GM12801 (cell line): Measurements from ENCODE around the gene CCDC87.

Experiments
- CTCF ChIP-seq: IDR thresholded peaks from one replicate; pipeline ENCODE4 v1.5.1; 2011; ENCODE audit warnings: control low read depth; ENCODE audit not compliant: insufficient read length; ENCODE audit errors: extremely low read depth

The CCDC87 gene

GRCh38 chr11:66561178-66561974, 31.5 kb downstream of the CCDC87 start:
- no peak for TF ChIP-seq CTCF

GRCh38 chr11:66559866-66560676, 32.8 kb downstream of the CCDC87 start:
- TF ChIP-seq CTCF = no peak

GRCh38 chr11:66559142-66559865, 33.6 kb downstream of the CCDC87 start:
- TF ChIP-seq CTCF = no peak

GRCh38 chr11:66557733-66558326, 35.0 kb downstream of the CCDC87 start:
- no peak for TF ChIP-seq CTCF

- TF ChIP-seq CTCF = no peak
Observed at GRCh38 chr11:66556086-66556485, 36.8 kb downstream of the CCDC87 start.

- no peak for TF ChIP-seq CTCF
Observed at GRCh38 chr11:66555416-66555815, 37.4 kb downstream of the CCDC87 start.

GRCh38 chr11:66554602-66555001, 38.3 kb downstream of the CCDC87 start:
- TF ChIP-seq CTCF = no peak
